HG03439 (cell line): ENCODE results near the gene SLC20A1.
"Not testable (repeated sequence)": the region's sequence is repeated elsewhere in the genome, so short reads cannot be mapped to it uniquely, and the experiment has no call there.

Experiments used
- ATAC-seq: cut with Tn5 transposase; IDR thresholded peaks from one replicate; pipeline ENCODE4 v1.9.1; 2021; ENCODE audit warnings: mild to moderate bottlenecking, moderate library complexity; ENCODE audit not compliant: unreplicated experiment

Gene SLC20A1

DNA sequence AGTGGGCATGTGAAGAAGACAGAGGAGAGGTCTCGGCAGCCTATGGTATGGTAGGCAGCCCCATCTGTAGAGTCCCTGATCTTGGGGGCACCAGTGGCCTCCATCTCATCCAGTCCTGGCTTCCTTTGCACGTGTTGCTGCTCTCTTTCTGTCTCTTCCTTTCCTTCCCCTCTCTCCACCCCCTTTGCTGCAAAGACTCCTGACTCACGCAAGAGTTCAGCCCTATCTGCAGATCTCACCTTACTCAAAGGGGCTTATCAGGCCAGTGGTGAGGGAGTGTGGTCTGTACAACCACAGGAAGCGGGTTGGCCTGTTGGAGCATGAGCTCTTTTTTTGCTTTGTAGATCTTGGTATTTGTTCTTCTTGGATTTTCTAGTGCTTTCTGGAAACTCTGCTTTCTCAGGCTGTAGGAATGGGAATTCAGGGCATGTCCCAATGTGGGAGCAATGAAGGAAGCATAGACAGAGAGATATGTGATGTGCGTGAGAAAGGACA is 60.5 kb downstream of the SLC20A1 start:
- no peak for ATAC-seq

GRCh38 chr2:112706947-112707346 is 61.2 kb downstream of the SLC20A1 start:
- not testable (repeated sequence) for ATAC-seq

GRCh38 chr2:112708968-112709367 is 63.2 kb downstream of the SLC20A1 start:
- no peak for ATAC-seq

DNA sequence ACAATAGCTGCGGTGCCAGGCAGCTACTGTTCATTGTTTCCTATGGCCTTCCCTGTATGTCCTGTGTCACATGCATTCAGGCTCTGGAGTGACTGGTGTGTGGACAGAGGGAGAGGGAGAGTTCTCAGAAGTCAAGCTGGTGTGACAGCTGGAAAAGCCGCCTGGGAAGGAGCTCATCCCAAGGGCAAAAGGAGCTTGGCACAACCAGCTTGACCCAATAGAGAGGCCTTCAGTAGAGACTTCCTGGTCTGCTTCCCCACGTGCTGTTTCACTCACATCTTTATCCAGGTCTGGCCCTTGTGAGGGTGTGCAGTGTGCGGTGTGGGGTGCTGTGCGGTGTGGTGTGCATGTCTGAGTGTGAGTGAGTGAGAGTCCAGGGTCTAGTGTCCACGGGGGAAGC is 64.0 kb downstream of the SLC20A1 start:
- ATAC-seq, result no peak

GRCh38 chr2:112710956-112711750 is 65.4 kb downstream of the SLC20A1 start:
- no peak for ATAC-seq

GRCh38 chr2:112712465-112712864 is 66.7 kb downstream of the SLC20A1 start:
- ATAC-seq, result no peak

GRCh38 chr2:112712903-112713584 is 67.3 kb downstream of the SLC20A1 start:
- no peak for ATAC-seq
